Activated CD4-positive, alpha-beta T cell treated with anti-CD3 and anti-CD28 coated beads for 36 hours (primary cell): ENCODE results near the gene HMCN2. TPM values are rescaled to one million over a fixed set of nuclear protein-coding genes. Genes with fewer than 3 reads are reported as not detected.
"Not testable (repeated sequence)": the region's sequence is repeated elsewhere in the genome, so short reads cannot be mapped to it uniquely, and the experiment has no call there.

Experiments used
- ATAC-seq: fragments of 200-7000 bp; cut with Tn5 transposase; one replicate; pipeline ENCODE4 v1.10.0; 2021; ENCODE audit warnings: mild to moderate bottlenecking, moderate library complexity
- CTCF ChIA-PET: fragments of 350-600 bp; sonication (Branson Sonifier 250); formaldehyde crosslinking; loops from one replicate; lab custom pipeline; 2021; ENCODE audit warnings: antibody characterized with exemption; lab: Charles Lee
- POLR2A ChIA-PET: fragments of 350-600 bp; sonication (Branson Sonifier 250); formaldehyde crosslinking; loops from one replicate; lab custom pipeline; 2021; ENCODE audit warnings: antibody characterized with exemption, inconsistent platforms; lab: Charles Lee
- DNase-seq: peaks from one replicate; pipeline ENCODE4 v3.0.0-alpha.2; 2020
- H3K27ac Mint-ChIP-seq: one replicate; pipeline ENCODE4 v1.8.0; 2021; ENCODE audit warnings: mixed read lengths
- H3K27me3 Mint-ChIP-seq: one replicate; pipeline ENCODE4 v1.8.0; 2021; ENCODE audit warnings: mixed read lengths
- H3K36me3 Mint-ChIP-seq: one replicate; pipeline ENCODE4 v1.8.0; 2021; ENCODE audit warnings: low read depth, mixed read lengths
- H3K4me1 Mint-ChIP-seq: one replicate; pipeline ENCODE4 v1.8.0; 2021; ENCODE audit warnings: mixed read lengths
- H3K4me3 Mint-ChIP-seq: one replicate; pipeline ENCODE4 v1.8.0; 2021; ENCODE audit warnings: mild to moderate bottlenecking, moderate library complexity, mixed read lengths
- H3K9me3 Mint-ChIP-seq: one replicate; pipeline ENCODE4 v1.8.0; 2021; ENCODE audit warnings: low read depth, mixed read lengths
- intact Hi-C, 2 experiments: fragments of 100-400 bp; cut with DNase I in 1 of 2; cut with micrococcal nuclease in 1 of 2; formaldehyde crosslinking; loops; one replicate each; pipeline versions ENCODE4 v1.14.2 to v1.15.1; 2022 to 2024; cut with DNase I, micrococcal nuclease
- total RNA-seq, 2 experiments: library from RNA; stranded (reverse); gene quantifications; one replicate each; pipeline ENCODE4 v1.2.3, GENCODE V29; 2021

Gene HMCN2
- total RNA-seq, 2 experiments from 2014 or later, result 0.05 TPM

DNA sequence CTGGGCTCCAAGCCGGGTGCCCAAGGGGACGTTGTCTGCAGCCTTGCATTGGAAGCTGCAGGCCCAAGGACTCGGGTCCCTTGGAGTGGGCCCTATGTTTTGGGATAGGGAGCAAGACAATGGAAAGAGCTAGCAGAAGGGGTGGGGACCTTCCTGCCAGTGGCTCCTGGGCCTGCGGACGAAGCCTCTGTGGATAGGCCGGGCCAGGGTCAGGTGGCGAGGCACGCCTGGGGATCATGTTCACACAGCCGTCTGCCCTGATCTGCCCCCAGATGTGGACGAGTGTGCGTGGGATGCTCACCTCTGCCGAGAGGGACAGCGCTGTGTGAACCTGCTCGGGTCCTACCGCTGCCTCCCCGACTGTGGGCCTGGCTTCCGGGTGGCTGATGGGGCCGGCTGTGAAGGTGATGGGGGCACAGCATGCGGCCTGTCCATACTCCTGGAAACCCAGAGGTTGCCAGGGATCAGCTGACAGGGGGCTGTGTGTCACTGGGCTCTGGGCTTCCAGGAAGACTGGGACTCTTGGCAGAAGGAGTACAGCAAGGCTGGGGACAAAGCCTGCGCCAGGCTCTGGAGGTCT is 162.6 kb downstream of the HMCN2 start:
- peaks cover 11% of the 10 kb centered on the region for H3K27me3 Mint-ChIP-seq
- ChIA-PET CTCF (no interaction called here), POLR2A (no interaction called here)
- peaks cover 3% of the 10 kb centered on the region for H3K4me1 Mint-ChIP-seq
- no peaks in the 10 kb centered on the region for H3K9me3 Mint-ChIP-seq
- H3K36me3 Mint-ChIP-seq, result no peaks in the 10 kb centered on the region
- DNase-seq (no peak), ATAC-seq (no peak)
- H3K27ac Mint-ChIP-seq, result no peak overlapping the region
- intact Hi-C loops, result no loop called here
- H3K4me3 Mint-ChIP-seq, result no peak overlapping the region

GRCh38 chr9:130429381-130429780 is 163.8 kb downstream of the HMCN2 start:
- ChIA-PET CTCF (no interaction called here), POLR2A (no interaction called here)
- peaks cover 13% of the 10 kb centered on the region for H3K27me3 Mint-ChIP-seq
- H3K9me3 Mint-ChIP-seq, result no peaks in the 10 kb centered on the region
- no peak overlapping the region for H3K27ac Mint-ChIP-seq
- peaks cover 3% of the 10 kb centered on the region for H3K4me1 Mint-ChIP-seq
- intact Hi-C loops, result no loop called here
- H3K4me3 Mint-ChIP-seq, result no peak overlapping the region
- H3K36me3 Mint-ChIP-seq, result no peaks in the 10 kb centered on the region
- DNase-seq, result no peak
- ATAC-seq, result no peak

GRCh38 chr9:130429831-130430230 is 164.3 kb downstream of the HMCN2 start:
- intact Hi-C loops, result no loop called here
- peaks cover 13% of the 10 kb centered on the region for H3K27me3 Mint-ChIP-seq
- no peaks in the 10 kb centered on the region for H3K9me3 Mint-ChIP-seq
- H3K4me3 Mint-ChIP-seq, result no peak overlapping the region
- ChIA-PET CTCF (no interaction called here), POLR2A (no interaction called here)
- no peak for ATAC-seq
- H3K4me1 Mint-ChIP-seq, result peaks cover 3% of the 10 kb centered on the region
- no peak for DNase-seq
- no peak overlapping the region for H3K27ac Mint-ChIP-seq
- H3K36me3 Mint-ChIP-seq, result no peaks in the 10 kb centered on the region

GRCh38 chr9:130430232-130430631 is 164.7 kb downstream of the HMCN2 start:
- intact Hi-C loops, result no loop called here
- ChIA-PET POLR2A (no interaction called here), CTCF (no interaction called here)
- no peak overlapping the region for H3K27ac Mint-ChIP-seq
- no peaks in the 10 kb centered on the region for H3K9me3 Mint-ChIP-seq
- ATAC-seq (no peak), DNase-seq (no peak)
- H3K4me1 Mint-ChIP-seq, result peaks cover 3% of the 10 kb centered on the region
- H3K36me3 Mint-ChIP-seq, result no peaks in the 10 kb centered on the region
- H3K27me3 Mint-ChIP-seq, result peaks cover 15% of the 10 kb centered on the region
- H3K4me3 Mint-ChIP-seq, result no peak overlapping the region

DNA sequence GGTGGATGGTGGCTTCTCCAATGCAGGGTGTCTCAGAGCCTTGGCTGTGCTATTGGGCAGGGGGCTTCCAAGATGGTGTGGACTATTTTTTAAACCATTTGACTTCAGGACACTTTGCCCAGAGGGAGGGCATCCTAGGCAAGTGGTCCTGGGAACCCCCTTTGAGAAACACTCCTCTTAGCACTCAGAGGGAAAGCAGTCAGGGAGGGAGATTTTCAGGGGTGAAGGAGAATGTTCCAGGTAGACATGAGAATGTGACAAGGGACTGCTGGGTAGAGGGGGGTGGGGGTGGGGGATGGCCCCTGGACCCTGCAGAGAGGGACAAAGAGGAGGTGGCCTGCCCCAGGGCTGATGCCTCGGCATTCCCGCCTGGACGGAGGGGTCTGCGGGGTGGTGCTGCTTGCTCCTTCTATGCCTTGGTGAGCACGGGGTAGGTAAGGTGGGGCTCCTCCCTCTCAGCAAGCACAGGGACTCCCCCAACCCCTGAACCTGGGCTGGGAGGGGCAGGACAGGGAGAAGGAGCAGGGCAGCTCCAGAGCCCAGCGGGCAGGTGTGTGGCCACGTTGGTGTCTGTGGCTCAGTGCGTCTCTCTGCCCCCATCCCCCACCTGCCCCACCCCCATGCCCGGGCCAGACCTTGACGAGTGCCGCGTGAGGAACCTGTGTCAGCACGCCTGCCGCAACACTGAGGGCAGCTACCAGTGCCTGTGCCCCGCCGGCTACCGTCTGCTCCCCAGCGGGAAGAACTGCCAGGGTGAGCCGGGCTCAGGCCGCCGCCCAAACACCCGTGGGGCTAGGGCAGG is 165.4 kb downstream of the HMCN2 start:
- H3K27me3 Mint-ChIP-seq, result peaks cover 17% of the 10 kb centered on the region
- H3K27ac Mint-ChIP-seq, result no peak overlapping the region
- no peaks in the 10 kb centered on the region for H3K9me3 Mint-ChIP-seq
- ChIA-PET POLR2A (no interaction called here), CTCF (no interaction called here)
- DNase-seq, result no peak
- ATAC-seq, result no peak
- intact Hi-C loops, result no loop called here
- H3K4me1 Mint-ChIP-seq, result peaks cover 3% of the 10 kb centered on the region
- no peaks in the 10 kb centered on the region for H3K36me3 Mint-ChIP-seq
- no peak overlapping the region for H3K4me3 Mint-ChIP-seq

DNA sequence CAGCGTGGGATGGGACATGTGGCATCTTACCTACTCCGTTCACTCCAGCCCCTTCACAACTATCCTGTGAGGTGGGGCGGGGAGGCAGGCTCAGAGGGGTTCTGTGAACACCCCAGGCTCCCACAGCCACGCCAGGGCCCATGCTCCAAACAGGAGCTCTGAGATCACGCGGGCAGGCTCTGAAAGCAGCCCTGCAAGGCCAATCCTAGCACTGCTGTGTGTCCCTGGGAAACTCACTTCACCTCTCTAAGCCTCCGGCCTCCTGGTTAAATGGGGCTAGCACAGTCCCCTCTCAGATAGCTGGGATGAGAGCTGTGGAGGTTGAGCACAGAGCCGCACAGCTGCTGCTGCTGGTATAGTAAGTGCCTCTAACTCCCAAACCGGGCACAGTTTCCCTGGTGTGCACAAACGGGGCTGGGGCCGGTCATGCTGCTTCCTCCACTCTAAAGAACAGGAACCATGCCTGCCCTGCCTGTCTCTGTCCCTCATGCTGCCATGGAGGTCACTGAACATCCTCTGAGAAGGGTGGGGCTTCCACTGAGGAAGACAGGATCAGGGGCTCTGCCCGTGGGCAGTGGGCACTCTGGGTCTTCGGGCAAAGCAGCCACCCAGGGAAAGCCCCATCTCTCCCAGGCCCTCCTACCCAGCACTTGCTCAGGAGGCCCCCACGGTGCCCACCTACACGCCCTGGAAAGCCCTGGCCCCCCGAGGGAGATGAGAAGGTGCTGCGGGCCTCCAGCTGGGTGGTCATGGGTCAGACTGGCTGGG is 166.2 kb downstream of the HMCN2 start:
- no peaks in the 10 kb centered on the region for H3K9me3 Mint-ChIP-seq
- ChIA-PET CTCF (no interaction called here), POLR2A (no interaction called here)
- no peak for ATAC-seq
- no peak overlapping the region for H3K4me3 Mint-ChIP-seq
- intact Hi-C loops, result no loop called here
- no peak overlapping the region for H3K27ac Mint-ChIP-seq
- peaks cover 3% of the 10 kb centered on the region for H3K4me1 Mint-ChIP-seq
- no peak for DNase-seq
- H3K36me3 Mint-ChIP-seq, result no peaks in the 10 kb centered on the region
- peaks cover 17% of the 10 kb centered on the region for H3K27me3 Mint-ChIP-seq

DNA sequence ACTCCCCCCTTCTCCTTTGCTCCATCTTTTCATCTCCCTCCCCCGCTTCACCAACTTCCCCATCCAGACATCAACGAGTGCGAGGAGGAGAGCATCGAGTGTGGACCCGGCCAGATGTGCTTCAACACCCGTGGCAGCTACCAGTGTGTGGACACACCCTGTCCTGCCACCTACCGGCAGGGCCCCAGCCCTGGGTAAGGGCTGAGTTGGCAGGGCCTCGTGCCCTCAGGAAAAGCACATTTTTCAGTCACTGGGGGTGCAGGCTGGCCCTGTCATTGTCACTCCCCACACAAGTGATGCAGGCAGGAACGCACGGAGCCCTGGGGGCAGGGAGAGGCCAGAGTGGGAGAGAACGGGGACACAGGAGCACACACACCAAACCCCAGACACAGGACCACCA is 166.8 kb downstream of the HMCN2 start:
- no peak for ATAC-seq
- Mint-ChIP-seq H3K36me3 (no peaks in the 10 kb centered on the region), H3K27me3 (peaks cover 17% of the 10 kb centered on the region), H3K4me3 (no peak overlapping the region), H3K27ac (no peak overlapping the region), H3K4me1 (peaks cover 3% of the 10 kb centered on the region), H3K9me3 (no peaks in the 10 kb centered on the region)
- ChIA-PET CTCF (no interaction called here), POLR2A (no interaction called here)
- intact Hi-C loops, result no loop called here
- no peak for DNase-seq

- Mint-ChIP-seq H3K9me3 (no peaks in the 10 kb centered on the region), H3K27ac (no peak overlapping the region), H3K4me3 (no peak overlapping the region), H3K4me1 (peaks cover 3% of the 10 kb centered on the region), H3K27me3 (peaks cover 17% of the 10 kb centered on the region), H3K36me3 (no peaks in the 10 kb centered on the region)
- ChIA-PET CTCF (no interaction called here), POLR2A (no interaction called here)
- intact Hi-C loops, result no loop called here
- no peak for DNase-seq
- ATAC-seq, result peak; percentile 11
These were observed 167.2 kb downstream of the HMCN2 start for GRCh38 chr9:130432796-130433167.

DNA sequence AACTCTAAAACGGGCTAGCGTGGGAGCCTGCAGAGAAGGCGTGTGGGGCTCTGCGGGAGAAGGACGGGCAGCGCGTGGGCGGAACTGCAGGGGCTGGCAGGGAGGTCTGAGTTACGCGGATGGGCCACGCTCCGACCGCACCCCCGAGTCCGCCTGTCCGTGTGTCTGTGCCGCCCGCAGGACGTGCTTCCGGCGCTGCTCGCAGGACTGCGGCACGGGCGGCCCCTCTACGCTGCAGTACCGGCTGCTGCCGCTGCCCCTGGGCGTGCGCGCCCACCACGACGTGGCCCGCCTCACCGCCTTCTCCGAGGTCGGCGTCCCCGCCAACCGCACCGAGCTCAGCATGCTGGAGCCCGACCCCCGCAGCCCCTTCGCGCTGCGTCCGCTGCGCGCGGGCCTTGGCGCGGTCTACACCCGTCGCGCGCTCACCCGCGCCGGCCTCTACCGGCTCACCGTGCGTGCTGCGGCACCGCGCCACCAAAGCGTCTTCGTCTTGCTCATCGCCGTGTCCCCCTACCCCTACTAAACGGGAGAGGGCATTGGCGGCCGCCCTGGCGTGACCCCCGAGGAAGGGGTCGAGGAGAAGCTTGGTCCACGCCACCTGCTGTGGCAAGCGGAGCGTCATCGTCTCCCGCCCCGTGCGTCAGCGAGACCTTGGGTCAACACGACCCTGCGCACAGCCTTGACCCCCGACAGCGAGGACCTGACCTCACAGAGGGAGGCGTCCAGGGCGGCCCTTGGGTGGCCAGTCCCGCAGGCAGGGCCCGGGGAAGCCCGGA is 167.8 kb downstream of the HMCN2 start:
- ATAC-seq, result peak; percentile 95
- ChIA-PET CTCF (no interaction called here), POLR2A (no interaction called here)
- peaks cover 3% of the 10 kb centered on the region for H3K4me1 Mint-ChIP-seq
- H3K27me3 Mint-ChIP-seq, result peaks cover 17% of the 10 kb centered on the region
- no peaks in the 10 kb centered on the region for H3K36me3 Mint-ChIP-seq
- H3K9me3 Mint-ChIP-seq, result no peaks in the 10 kb centered on the region
- H3K4me3 Mint-ChIP-seq, result no peak overlapping the region
- intact Hi-C loops, result no loop called here
- no peak overlapping the region for H3K27ac Mint-ChIP-seq
- peak; percentile 69 for DNase-seq

GRCh38 chr9:130433947-130434262 is 168.3 kb downstream of the HMCN2 start:
- H3K4me1 Mint-ChIP-seq, result peaks cover 3% of the 10 kb centered on the region
- ChIA-PET CTCF (no interaction called here), POLR2A (no interaction called here)
- no peaks in the 10 kb centered on the region for H3K36me3 Mint-ChIP-seq
- intact Hi-C loops, result no loop called here
- no peak overlapping the region for H3K4me3 Mint-ChIP-seq
- DNase-seq (no peak), ATAC-seq (no peak)
- H3K9me3 Mint-ChIP-seq, result no peaks in the 10 kb centered on the region
- H3K27me3 Mint-ChIP-seq, result peaks cover 17% of the 10 kb centered on the region
- H3K27ac Mint-ChIP-seq, result no peak overlapping the region

DNA sequence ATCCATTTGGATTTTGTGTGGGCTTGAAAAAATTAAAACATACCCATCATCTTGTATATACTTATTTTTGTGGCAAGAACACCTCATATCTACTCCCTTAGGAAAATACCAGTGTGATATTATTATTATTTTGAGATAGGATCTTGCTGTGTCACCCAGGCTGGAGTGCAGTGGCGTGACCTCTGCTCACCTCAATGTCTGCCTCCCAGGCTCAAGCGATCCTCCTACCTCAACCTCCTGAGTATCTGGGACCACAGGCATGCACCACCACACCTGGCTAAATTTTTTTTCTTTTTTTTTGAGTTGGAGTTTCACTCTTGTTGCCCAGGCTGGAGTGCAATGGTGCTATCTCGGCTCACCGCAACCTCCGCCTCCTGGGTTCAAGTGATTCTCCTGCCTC is 169.1 kb downstream of the HMCN2 start:
- H3K4me1 Mint-ChIP-seq, POLR2A ChIA-PET, H3K36me3 Mint-ChIP-seq, H3K4me3 Mint-ChIP-seq, H3K9me3 Mint-ChIP-seq, DNase-seq, intact Hi-C loops, ATAC-seq, H3K27ac Mint-ChIP-seq: not testable (repeated sequence)
- CTCF ChIA-PET, result interaction anchor here (1.1 kb wide), 1 partner anchor 635 kb away, joined by 3 read pairs; no protein-coding TSS in a partner anchor
- peaks cover 19% of the 10 kb centered on the region for H3K27me3 Mint-ChIP-seq
